C1 segment of cervical spinal cord (tissue), 14 donors: ENCODE measurements around the gene GAS2L3.
"Not testable (repeated sequence)": the region's sequence is repeated elsewhere in the genome, so short reads cannot be mapped to it uniquely, and the experiment has no call there.

Experiments used
- DNase-seq, 14 donors: peaks; one replicate each; lab custom pipeline; 2025; lab: John Stamatoyannopoulos, UW

The GAS2L3 gene

DNA sequence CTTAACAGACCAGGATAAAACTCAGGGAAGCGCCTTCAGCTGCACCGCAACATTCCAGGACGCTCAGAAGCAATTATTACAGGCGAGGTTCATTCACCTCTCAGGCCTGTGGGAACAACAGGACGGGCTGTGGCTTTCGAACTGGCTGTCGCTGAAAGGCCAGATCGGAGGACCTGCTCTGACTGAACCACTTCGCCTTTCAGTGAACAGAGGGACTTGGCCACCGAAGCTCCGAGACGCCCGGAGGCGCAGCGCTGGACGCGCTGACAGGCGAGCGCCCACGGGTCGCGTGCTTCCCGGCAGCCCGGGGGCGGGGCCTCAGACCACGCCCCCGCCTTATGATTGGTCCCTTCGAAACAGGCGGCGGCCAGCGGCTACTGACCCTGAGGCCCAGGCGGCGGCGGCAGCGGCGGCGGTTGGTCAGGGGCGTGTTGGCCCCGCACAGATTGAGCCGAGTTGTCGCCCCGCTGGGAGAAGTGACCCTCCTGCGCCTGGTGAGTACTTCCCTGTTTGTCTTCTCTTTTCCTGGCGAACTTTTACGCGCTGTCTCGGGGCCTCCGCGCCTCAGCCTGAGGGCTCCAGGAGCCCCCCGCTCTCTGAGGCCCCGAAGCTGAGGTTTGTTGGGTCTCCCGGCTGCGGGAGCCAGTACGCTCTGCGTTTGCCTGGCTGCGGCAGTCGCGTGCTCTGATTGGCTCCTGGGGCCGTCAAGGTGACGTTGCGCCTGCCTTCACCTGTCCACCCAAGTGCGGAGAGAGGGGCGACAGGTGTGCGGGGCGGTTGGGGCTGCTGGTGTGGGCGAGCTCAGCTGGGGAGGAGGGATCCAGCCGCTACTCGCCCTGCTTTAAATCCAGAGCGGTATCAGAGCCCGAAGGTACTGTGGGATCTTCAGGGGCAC lies at the start of gene GAS2L3:
TSS of gene GAS2L3 (plus strand) at position 393 of the 895 bp plus-strand sequence. CDS start 21,221 bp downstream, outside the sequence.
- DNase-seq = peak in 12 of 14 donors; percentile 39 to 84 (median 69)

DNA sequence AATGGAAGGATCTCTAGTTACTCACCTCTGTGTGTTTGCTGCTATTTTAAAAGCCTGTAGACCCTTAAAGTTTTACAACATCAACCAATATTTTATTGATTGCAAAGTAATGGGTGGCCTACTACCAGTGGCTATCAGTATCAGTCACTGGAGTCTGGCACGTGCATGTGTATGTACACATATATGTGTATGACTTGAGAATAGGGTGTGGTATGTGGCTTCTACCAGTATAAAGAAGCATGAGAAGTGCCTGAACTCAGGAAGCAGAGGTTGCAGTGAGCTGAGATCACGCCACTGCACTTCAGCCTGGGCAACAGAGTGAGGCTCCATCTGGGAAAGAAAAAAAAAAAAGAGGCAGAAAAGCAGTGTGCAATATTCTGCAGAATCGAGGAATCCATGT lies 45.5 kb upstream of the GAS2L3 start:
- no peak for DNase-seq

DNA sequence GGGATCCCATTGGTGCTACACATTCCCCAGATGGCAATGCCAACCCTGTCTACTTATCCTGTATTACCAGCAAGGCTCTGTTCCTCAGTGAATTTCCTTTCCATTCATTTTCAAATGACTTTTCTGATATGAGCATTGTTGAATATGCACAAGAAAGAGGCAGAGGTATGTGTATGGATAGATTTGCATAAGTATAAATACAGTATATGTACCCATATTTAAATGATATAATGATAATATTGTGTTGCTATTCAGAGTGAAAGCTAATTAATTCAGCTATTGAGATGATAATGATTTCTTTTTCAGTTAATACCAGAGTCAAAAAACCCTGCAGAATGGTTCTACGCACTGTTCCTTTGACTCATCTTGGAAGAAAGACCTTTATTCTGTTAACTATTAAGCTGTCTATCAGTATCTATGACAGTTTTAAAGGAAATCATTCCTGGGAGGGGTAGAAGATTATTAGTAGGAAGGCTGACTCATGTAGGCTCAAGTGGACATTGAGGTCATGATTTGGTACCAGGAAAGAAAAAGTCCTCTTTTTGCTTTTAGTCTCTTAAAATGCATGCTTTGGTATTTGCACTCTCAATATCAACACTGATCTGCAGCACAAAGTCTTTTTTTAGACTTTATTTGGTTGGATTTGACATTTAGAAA lies 44.9 kb upstream of the GAS2L3 start:
- no peak for DNase-seq

GRCh38 chr12:100529756-100530350 lies 43.6 kb upstream of the GAS2L3 start:
- DNase-seq = no peak

GRCh38 chr12:100533376-100533775 lies 40.1 kb upstream of the GAS2L3 start:
- no peak for DNase-seq

GRCh38 chr12:100534625-100535227 lies 38.8 kb upstream of the GAS2L3 start:
- DNase-seq = no peak

DNA sequence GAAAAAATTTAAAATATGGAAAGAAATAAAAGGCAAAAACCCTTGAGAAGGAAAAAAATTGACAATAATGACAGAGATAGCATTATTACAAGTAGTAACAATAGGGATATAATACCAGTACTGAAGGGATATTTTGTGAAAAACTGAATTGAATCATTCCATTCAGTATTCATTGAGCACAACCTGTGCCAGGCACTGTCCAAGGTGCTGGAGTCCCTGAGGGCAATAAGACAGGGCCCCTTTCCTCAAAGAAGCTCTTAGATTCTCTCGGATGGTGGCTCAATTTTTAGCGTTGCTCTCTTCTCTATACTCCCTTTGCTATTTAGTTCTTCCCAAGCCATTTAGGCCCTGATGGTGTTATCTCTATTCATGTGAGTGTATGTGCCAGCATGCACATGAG lies 34.3 kb upstream of the GAS2L3 start:
- DNase-seq = no peak

GRCh38 chr12:100544165-100544564 lies 29.3 kb upstream of the GAS2L3 start:
- no peak for DNase-seq

DNA sequence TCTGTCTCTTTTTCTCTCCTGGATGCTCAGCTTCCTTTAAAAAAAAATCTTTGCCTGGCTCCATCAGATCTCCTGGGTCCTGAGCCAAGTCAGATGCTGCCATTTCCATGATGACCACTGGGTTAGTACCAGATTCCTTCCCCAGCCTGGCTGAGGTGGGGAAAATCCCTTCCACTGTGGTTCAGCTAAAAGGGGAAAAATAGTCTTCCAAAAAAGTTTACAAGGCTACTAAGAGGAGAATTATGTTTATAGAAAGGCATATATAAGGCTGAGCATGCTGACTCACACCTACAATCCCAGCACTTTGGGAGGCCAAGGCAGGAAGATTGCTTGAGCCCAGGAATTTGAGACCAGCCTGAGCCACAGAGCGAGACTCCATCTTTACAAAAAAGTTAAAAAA lies 28.4 kb upstream of the GAS2L3 start:
- DNase-seq = no peak

DNA sequence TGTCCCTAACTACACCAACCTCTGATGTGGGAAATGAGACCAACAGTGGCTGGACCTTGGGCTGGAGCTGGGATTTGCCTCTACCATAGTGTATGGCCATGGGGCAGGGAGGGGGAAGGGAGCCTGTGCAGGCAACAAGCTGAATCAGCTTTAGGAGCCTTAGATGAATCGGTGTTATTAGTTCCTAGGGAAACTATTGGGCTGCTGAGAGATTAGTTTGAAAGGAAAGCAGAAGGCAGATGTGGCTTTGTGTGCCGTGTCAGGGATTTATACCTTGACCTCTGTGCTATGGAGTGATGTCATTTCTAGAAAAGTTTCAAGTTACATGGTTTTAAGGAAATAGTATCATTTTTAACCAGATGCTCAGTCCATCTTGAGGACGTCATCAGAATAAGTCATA lies 19.5 kb upstream of the GAS2L3 start:
- no peak for DNase-seq

- peak in 1 of 14 donors; percentile 16 for DNase-seq
Measured at GRCh38 chr12:100554608-100555077, 18.8 kb upstream of the GAS2L3 start.

DNA sequence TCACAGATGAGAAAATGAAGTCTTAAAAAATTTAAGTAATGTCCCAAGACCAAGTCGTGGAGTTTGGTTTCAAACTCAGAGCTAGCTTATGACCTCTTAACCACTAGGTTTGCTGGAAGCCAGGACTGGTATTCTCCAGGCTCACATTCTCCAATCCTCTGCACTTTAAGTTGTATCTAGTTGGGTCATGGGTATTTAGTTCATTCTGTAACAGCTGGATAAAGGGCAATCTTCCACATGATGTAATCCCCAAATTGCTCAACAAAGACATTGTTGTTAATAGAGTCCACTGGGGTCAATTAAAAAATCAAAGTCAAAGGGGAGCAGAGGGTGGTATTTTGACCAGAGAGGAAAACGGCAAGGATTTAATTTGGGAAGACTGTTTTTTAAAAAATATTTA lies 17.8 kb upstream of the GAS2L3 start:
- no peak for DNase-seq

DNA sequence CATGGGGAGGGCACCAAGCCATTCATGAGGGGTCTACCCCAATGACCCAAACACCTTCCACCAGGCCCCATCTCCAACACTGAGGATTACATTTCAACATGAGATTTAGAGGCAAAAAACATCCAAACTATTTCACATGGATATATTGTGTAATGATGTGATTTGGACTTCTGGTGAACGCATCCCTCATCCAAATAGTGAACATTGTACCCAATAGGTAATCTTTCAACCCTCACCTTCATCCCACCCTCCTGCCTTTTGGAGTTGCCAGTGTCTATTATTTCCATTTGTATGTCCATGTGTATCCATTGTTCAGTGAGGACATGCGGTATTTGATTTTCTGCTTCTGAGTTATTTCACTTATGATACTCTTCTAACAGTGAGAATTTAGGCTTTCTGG lies 16.1 kb upstream of the GAS2L3 start:
- DNase-seq = no peak

DNA sequence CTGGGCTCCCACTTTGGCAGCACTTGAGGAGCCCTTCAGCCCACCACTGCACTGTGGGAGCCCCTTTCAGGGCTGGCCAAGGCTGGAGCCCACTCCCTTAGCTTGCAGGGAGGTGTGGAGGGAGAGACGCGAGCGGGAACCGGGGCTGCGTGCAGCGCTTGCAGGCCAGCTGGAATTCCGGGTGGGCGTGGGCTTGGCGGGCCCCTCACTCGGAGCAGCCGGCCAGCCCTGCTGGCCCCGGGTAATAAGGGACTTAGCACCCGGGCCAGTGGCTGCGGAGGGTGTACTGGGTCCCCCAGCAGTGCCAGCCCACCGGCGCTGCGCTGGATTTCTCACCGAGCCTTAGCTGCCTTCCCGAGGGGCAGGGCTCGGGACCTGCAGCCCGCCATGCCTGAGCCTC lies 14.2 kb upstream of the GAS2L3 start:
- DNase-seq = not testable (repeated sequence)

- no peak for DNase-seq
Measured at GRCh38 chr12:100564090-100564489, 9.4 kb upstream of the GAS2L3 start.

DNA sequence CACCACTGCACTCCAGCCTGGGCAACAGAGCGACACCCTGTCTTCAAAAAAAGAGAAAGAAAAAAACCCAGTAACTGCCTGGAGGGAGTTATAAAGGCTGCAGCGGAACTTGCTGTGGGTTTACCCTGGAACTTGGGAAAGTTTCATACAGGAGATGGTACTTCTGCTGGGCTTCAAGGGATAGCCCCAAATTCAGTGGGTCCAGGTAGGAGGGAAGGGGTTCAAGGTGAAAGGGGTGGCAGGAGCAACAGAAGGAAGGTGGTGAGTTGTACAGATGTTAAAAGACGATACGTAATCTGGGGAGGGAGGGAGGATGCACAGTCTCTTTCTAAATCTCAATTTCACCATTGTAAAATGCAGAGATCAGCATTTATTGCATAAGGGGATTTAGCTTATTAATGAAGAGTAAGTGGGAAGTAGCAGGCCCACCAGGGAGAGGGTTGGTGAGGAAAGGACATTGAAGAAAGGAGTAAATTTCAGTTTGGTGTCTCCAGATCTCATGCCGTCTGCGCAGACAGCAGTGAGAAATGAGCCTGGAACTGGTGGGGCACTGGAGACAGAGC lies 8.5 kb upstream of the GAS2L3 start:
- no peak for DNase-seq

- DNase-seq = no peak
Measured at GRCh38 chr12:100565987-100566545, 7.4 kb upstream of the GAS2L3 start.

DNA sequence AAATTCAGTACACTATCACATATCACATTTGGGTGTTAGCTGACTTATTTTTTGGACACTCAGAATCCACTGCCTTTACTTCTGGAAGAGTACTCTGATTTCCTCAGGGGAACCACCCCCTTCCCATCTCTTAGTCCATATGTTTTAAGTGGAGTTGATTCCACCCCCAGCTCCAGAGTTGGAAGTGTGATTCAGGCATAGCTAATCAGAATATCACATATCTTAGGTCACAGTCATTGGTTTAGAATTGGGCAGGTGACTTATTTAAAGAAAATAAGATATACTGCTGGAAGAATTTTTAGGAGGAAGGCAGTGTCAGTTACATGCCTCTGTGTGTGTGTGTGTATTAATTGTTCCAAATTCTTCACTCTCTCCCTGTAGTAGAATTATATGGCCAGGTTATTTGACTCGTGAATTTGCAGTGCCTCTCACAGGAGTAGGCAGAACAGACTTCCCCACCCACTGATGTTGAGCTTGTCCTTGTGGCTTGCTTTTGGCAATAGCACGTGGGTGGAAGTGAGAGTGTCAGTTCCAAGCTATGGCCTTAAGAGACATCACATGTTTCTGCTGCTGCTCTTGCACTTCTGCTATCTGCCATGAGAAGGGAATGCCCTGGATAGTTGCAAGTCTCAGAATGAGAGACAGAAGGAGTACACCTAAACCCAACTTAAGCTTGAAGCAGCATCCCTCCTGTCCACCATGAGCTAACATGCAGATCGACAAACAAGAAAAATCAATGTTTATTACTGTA lies 6.4 kb upstream of the GAS2L3 start:
- DNase-seq = peak in 7 of 14 donors; percentile 5 to 45 (median 30)

- DNase-seq = no peak
Measured at GRCh38 chr12:100567945-100568344, 5.5 kb upstream of the GAS2L3 start.

- no peak for DNase-seq
Measured at GRCh38 chr12:100572184-100572583, 1.3 kb upstream of the GAS2L3 start.
